HCT116 (cell line): ENCODE measurements around the gene TTC8. TPM values are rescaled to one million over a fixed set of nuclear protein-coding genes. Genes with fewer than 3 reads are reported as not detected.

Source experiments
- ATAC-seq: fragments of 200-7000 bp; cut with Tn5 transposase; 2 replicates; pipeline ENCODE4 v1.9.1; 2020; ENCODE audit warnings: mild to moderate bottlenecking, moderate library complexity
- BruUV-seq: library from RNA; stranded (reverse); fragments of 400-500 nt; replicated peaks from 2 replicates; lab custom pipeline; 2021; lab: Mats Ljungman, UMichigan
- CTCF ChIA-PET: fragments of 300-600 bp; sonication (Branson Sonifier 250); formaldehyde crosslinking; loops from one replicate; lab custom pipeline; 2021; ENCODE audit warnings: antibody characterized with exemption; lab: Charles Lee
- POLR2A ChIA-PET: fragments of 300-600, 350-600 bp; sonication (Branson Sonifier 250); formaldehyde crosslinking; loops from one replicate; lab custom pipeline; 2021; ENCODE audit warnings: antibody characterized with exemption; lab: Charles Lee
- RAD21 ChIA-PET, 2 experiments: fragments of 300-600 bp; sonication (Branson Sonifier 250); formaldehyde crosslinking; loops; one replicate each; lab custom pipeline; 2023; ENCODE audit warnings: low total read pairs in 2 of 2; ENCODE audit not compliant: uncharacterized antibody in 2 of 2, unreplicated experiment in 2 of 2, low non-redundant PET in 1 of 2; lab: Charles Lee
- DNase-seq: peaks from one replicate; pipeline ENCODE4 v3.0.0-alpha.2; 2010; ENCODE audit warnings: low read depth, low spot score
- H2AFZ ChIP-seq: fragments of 200-600 bp; shearing (Covaris generic), sonication (generic); 2 replicates; pipeline ENCODE4 v1.6.1; 2017; ENCODE audit warnings: low read depth, mixed run types, mixed read lengths, antibody characterized with exemption, low read length; ENCODE audit not compliant: poor library complexity, severe bottlenecking
- H3K27ac ChIP-seq: 2 replicates; pipeline ENCODE4 v1.5.1; 2012; ENCODE audit warnings: low read depth, low read length
- H3K27me3 ChIP-seq: fragments of 200-600 bp; sonication (generic); 2 replicates; pipeline ENCODE4 v1.6.1; 2016; ENCODE audit warnings: mixed run types, low read length, mixed read lengths; ENCODE audit not compliant: insufficient read depth
- H3K36me3 ChIP-seq, 2 experiments: fragments of 200-500 bp in 1 of 2; fragments of 200-600 bp in 1 of 2; sonication (Bioruptor generic) in 1 of 2; sonication (generic) in 1 of 2; 2 replicates each; pipeline versions ENCODE4 v1.5.1 to v1.6.1; 2014 to 2016; ENCODE audit warnings: low read length in 2 of 2, inconsistent platforms in 1 of 2, mixed read lengths in 1 of 2, mixed run types in 1 of 2; ENCODE audit not compliant: insufficient read depth in 2 of 2, control insufficient read depth in 1 of 2
- H3K4me1 ChIP-seq, 2 experiments: fragments of 200-600 bp in 1 of 2; sonication (generic) in 1 of 2; 2 replicates each; pipeline versions ENCODE4 v1.5.1 to v1.6.1; 2012 to 2017; ENCODE audit warnings: low read length in 2 of 2, inconsistent platforms in 1 of 2, mild to moderate bottlenecking in 1 of 2, mixed read lengths in 1 of 2, mixed run types in 1 of 2, moderate library complexity in 1 of 2; ENCODE audit not compliant: insufficient read depth in 2 of 2, control insufficient read depth in 1 of 2
- H3K4me2 ChIP-seq: fragments of 200-600 bp; sonication (generic); 2 replicates; pipeline ENCODE4 v1.6.1; 2017; ENCODE audit warnings: mixed run types, low read length, mixed read lengths
- H3K4me3 ChIP-seq, 2 experiments: fragments of 200-600 bp in 1 of 2; sonication (generic) in 1 of 2; replicated peaks in 1 of 2; 2 replicates each; pipeline ENCODE4 v1.5.1; 2011 to 2016; ENCODE audit warnings: low read length in 2 of 2, control low read depth in 1 of 2, low read depth in 1 of 2, mild to moderate bottlenecking in 1 of 2, mixed read lengths in 1 of 2, mixed run types in 1 of 2
- H3K79me2 ChIP-seq: fragments of 200-600 bp; sonication (generic); 2 replicates; pipeline ENCODE4 v1.6.1; 2017; ENCODE audit warnings: mild to moderate bottlenecking, mixed run types, low read length, moderate library complexity, mixed read lengths; ENCODE audit not compliant: insufficient read depth
- H3K9ac ChIP-seq: fragments of 200-600 bp; sonication (generic); 2 replicates; pipeline ENCODE4 v1.6.1; 2016; ENCODE audit warnings: low read length, mixed read lengths
- H3K9me2 ChIP-seq: fragments of 200-600 bp; sonication (generic), shearing (Covaris generic); 2 replicates; pipeline ENCODE4 v1.6.1; 2017; ENCODE audit warnings: mixed run types, mild to moderate bottlenecking, moderate library complexity; ENCODE audit not compliant: insufficient read depth
- H3K9me3 ChIP-seq, 2 experiments: fragments of 200-500 bp in 1 of 2; fragments of 200-600 bp in 1 of 2; sonication (Bioruptor generic) in 1 of 2; sonication (generic) in 1 of 2; 2 replicates each; pipeline ENCODE4 v1.6.1; 2014 to 2017; ENCODE audit warnings: low read length in 2 of 2, mixed read lengths in 2 of 2, inconsistent platforms in 1 of 2, low read depth in 1 of 2, mild to moderate bottlenecking in 1 of 2, mixed run types in 1 of 2, moderate library complexity in 1 of 2; ENCODE audit not compliant: control insufficient read depth in 1 of 2, insufficient read depth in 1 of 2
- H4K20me1 ChIP-seq: fragments of 200-600 bp; sonication (generic), shearing (Covaris generic); 2 replicates; pipeline ENCODE4 v1.6.1; 2017; ENCODE audit warnings: mixed run types, mild to moderate bottlenecking, moderate library complexity; ENCODE audit not compliant: insufficient read depth
- CEBPB ChIP-seq: IDR thresholded peaks from 2 replicates; pipeline ENCODE4 v1.6.1; 2012; ENCODE audit warnings: low read depth
- EGR1 ChIP-seq: IDR thresholded peaks from 2 replicates; pipeline ENCODE4 v1.6.1; 2012; ENCODE audit warnings: low read depth
- ELF1 ChIP-seq: IDR thresholded peaks from 2 replicates; pipeline ENCODE4 v1.6.1; 2012; ENCODE audit warnings: low read depth, borderline replicate concordance
- EZH2 ChIP-seq: fragments of 200-600 bp; sonication (generic); IDR thresholded peaks from 2 replicates; pipeline ENCODE4 v1.6.1; 2017; ENCODE audit warnings: antibody characterized with exemption, mixed run types
- EZH2phosphoT487 ChIP-seq: fragments of 200-600 bp; IDR thresholded peaks from 2 replicates; pipeline ENCODE4 v1.6.1; 2018; ENCODE audit warnings: antibody characterized with exemption, borderline replicate concordance
- JUND ChIP-seq: IDR thresholded peaks from 2 replicates; pipeline ENCODE4 v1.6.1; 2012
- RAD21 ChIP-seq: IDR thresholded peaks from 2 replicates; pipeline ENCODE4 v1.6.1; 2012; ENCODE audit warnings: low read depth, mild to moderate bottlenecking
- SIN3A ChIP-seq: IDR thresholded peaks from 2 replicates; pipeline ENCODE4 v1.6.1; 2012; ENCODE audit warnings: low read depth
- TCF7L2 ChIP-seq: IDR thresholded peaks from 2 replicates; pipeline ENCODE4 v1.7.0; 2011; ENCODE audit warnings: borderline replicate concordance, inconsistent platforms; ENCODE audit not compliant: insufficient read depth, insufficient read length; ENCODE audit errors: extremely low read depth
- ZFX ChIP-seq: fragments of 450-650 bp; IDR thresholded peaks from 2 replicates; pipeline ENCODE4 v1.6.1; 2017
- intact Hi-C: fragments of 100-400 bp; cut with micrococcal nuclease; formaldehyde crosslinking; loops from 2 replicates; pipeline ENCODE4 v1.10.0; 2022
- total RNA-seq: library from RNA; stranded (reverse); gene quantifications from one replicate; pipeline ENCODE4 v1.2.1, GENCODE V29; 2021; ENCODE audit not compliant: unreplicated experiment
- TF ChIP-seq, protein P1 (sequence below): IDR thresholded peaks from 2 replicates; pipeline ENCODE4 v1.6.1; 2012; ENCODE audit warnings: low read depth
- TF ChIP-seq, protein P2 (sequence below): IDR thresholded peaks from 2 replicates; pipeline ENCODE4 v1.6.1; 2011; ENCODE audit warnings: mild to moderate bottlenecking, low read length, moderate library complexity; ENCODE audit not compliant: insufficient replicate concordance; ENCODE audit errors: extremely low read depth

Gene TTC8
- total RNA-seq, 1 experiment from 2014 or later: 21.4 TPM

DNA sequence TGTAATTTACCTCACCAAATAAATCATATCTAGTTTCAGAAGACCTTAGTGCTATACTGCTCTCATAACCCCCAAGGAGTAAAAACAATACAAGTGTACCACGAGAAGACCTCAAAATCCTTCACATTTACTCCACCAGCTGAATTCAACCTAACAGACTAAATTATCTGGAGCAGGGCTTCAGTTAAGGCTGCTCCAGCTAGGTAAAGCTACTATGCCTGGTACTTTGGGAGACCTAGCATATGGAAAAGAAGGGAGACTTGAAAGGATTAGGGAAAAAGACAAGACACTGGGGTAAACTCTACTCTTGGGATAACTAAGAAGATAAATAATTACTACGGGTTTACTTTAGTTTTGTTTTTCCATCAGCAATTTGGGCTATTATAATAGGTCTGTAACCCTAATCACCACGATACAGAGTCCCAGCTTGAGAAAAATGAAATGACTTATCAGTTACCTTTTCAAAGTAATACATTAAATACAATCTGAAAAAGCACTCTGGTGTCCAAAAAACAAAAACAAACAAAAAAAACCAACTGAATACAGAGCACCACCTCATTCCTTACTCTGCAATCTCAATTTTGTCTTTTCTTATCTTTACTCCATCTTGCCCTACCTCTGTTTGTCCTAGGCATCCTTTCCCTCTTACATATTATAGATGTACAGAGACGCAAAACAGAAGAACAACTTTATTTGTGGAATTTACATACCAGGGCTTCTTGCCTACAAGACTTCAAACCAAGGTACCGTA is 33.8 kb upstream of the TTC8 start:
- no peaks in the 10 kb centered on the region for H3K27me3 ChIP-seq
- H3K27ac ChIP-seq: no peak overlapping the region
- H3K36me3 ChIP-seq: no peaks in the 10 kb centered on the region
- RAD21 ChIA-PET: interaction anchor here in 1 of 2 experiments (1.0 kb wide), 1 partner anchor 123 kb away, joined by 3 read pairs; no protein-coding TSS in a partner anchor
- ATAC-seq (no peak), DNase-seq (no peak)
- H3K4me2 ChIP-seq: no peak overlapping the region; the same call in 1 of the 2 replicates
- intact Hi-C loops: no loop called here
- no peak overlapping the region for H3K9ac ChIP-seq
- POLR2A ChIA-PET: no interaction called here
- H4K20me1 ChIP-seq: no peaks in the 10 kb centered on the region
- no peaks in the 10 kb centered on the region for H3K79me2 ChIP-seq
- CTCF ChIA-PET: no interaction called here
- no TSS peak for BruUV-seq
- no peaks in the 10 kb centered on the region for H3K9me2 ChIP-seq
- H2AFZ ChIP-seq: no peak overlapping the region
- TF ChIP-seq RAD21 (no peak), JUND (no peak), EZH2 (no peak), SIN3A (no peak), EZH2phosphoT487 (no peak), TCF7L2 (no peak), ZFX (no peak), CEBPB (no peak), ELF1 (no peak), EGR1 (no peak)
- TF ChIP-seq, protein P1, sequence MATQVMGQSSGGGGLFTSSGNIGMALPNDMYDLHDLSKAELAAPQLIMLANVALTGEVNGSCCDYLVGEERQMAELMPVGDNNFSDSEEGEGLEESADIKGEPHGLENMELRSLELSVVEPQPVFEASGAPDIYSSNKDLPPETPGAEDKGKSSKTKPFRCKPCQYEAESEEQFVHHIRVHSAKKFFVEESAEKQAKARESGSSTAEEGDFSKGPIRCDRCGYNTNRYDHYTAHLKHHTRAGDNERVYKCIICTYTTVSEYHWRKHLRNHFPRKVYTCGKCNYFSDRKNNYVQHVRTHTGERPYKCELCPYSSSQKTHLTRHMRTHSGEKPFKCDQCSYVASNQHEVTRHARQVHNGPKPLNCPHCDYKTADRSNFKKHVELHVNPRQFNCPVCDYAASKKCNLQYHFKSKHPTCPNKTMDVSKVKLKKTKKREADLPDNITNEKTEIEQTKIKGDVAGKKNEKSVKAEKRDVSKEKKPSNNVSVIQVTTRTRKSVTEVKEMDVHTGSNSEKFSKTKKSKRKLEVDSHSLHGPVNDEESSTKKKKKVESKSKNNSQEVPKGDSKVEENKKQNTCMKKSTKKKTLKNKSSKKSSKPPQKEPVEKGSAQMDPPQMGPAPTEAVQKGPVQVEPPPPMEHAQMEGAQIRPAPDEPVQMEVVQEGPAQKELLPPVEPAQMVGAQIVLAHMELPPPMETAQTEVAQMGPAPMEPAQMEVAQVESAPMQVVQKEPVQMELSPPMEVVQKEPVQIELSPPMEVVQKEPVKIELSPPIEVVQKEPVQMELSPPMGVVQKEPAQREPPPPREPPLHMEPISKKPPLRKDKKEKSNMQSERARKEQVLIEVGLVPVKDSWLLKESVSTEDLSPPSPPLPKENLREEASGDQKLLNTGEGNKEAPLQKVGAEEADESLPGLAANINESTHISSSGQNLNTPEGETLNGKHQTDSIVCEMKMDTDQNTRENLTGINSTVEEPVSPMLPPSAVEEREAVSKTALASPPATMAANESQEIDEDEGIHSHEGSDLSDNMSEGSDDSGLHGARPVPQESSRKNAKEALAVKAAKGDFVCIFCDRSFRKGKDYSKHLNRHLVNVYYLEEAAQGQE: no peak
- TF ChIP-seq, protein P2, sequence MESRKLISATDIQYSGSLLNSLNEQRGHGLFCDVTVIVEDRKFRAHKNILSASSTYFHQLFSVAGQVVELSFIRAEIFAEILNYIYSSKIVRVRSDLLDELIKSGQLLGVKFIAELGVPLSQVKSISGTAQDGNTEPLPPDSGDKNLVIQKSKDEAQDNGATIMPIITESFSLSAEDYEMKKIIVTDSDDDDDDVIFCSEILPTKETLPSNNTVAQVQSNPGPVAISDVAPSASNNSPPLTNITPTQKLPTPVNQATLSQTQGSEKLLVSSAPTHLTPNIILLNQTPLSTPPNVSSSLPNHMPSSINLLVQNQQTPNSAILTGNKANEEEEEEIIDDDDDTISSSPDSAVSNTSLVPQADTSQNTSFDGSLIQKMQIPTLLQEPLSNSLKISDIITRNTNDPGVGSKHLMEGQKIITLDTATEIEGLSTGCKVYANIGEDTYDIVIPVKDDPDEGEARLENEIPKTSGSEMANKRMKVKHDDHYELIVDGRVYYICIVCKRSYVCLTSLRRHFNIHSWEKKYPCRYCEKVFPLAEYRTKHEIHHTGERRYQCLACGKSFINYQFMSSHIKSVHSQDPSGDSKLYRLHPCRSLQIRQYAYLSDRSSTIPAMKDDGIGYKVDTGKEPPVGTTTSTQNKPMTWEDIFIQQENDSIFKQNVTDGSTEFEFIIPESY: no peak
- no peaks in the 10 kb centered on the region for H3K9me3 ChIP-seq
- H3K4me3 ChIP-seq: no peak overlapping the region
- H3K4me1 ChIP-seq: peaks cover 0 to 16% of the 10 kb centered on the region in 2 experiments; a peak in 1 of 4 replicates
